ENCODE measurements around the gene RFX2. TPM values are rescaled to one million over a fixed set of nuclear protein-coding genes. Genes with fewer than 3 reads are reported as not detected.

RFX2 gene
- total and polyA plus RNA-seq, 9 of the 15 experiments (the other 6 are each of a cell fraction or from before 2014, with no cell fraction given) = 3.6 to 18.7 (median 8.7) TPM

GRCh38 chr19:6070207-6070681 lies 40.1 kb downstream of the RFX2 start (continued):
- no peak for TF ChIP-seq ZNF280A (IDR thresholded peaks at IDR 0.05; ENCODE audit: low read depth, partially characterized antibody)
- no peak for TF ChIP-seq E2F8 (IDR thresholded peaks at IDR 0.05; ENCODE audit: low read depth, partially characterized antibody)
- no peak for TF ChIP-seq FOXM1 (IDR thresholded peaks at IDR 0.05; ENCODE audit: low read depth)
- TF ChIP-seq FOXM1 (CRISPR knock-in tag; IDR thresholded peaks at IDR 0.05; ENCODE audit: low read depth) = no peak
- no peak for TF ChIP-seq ZNF121 (CRISPR knock-in tag; conservative IDR thresholded peaks at IDR 0.05)

- DNase-seq (ENCODE audit: extremely low read depth in 1 of 4, low spot score in 3 of 4) = no peak
- intact Hi-C loops (cut with micrococcal nuclease) = no loop called here
- TF ChIP-seq E4F1 (CRISPR knock-in tag; IDR thresholded peaks at IDR 0.05; ENCODE audit: borderline replicate concordance) (no peak), HCFC1 (IDR thresholded peaks at IDR 0.05; ENCODE audit: low read depth, low read length) (no peak), KDM1A (IDR thresholded peaks at IDR 0.05) (no peak), ZKSCAN8 (CRISPR knock-in tag; IDR thresholded peaks at IDR 0.05) (no peak), GATAD2B (IDR thresholded peaks at IDR 0.05; ENCODE audit: borderline replicate concordance) (no peak), NFIX (CRISPR knock-in tag; IDR thresholded peaks at IDR 0.05; ENCODE audit: low read depth) (no peak), RNF2 (IDR thresholded peaks at IDR 0.05) (no peak), ETV5 (CRISPR knock-in tag; IDR thresholded peaks at IDR 0.05; ENCODE audit: low read depth) (no peak), RBM34 (IDR thresholded peaks at IDR 0.05; ENCODE audit: borderline replicate concordance, insufficient read depth, low read length) (no peak), ZNF445 (CRISPR knock-in tag; IDR thresholded peaks at IDR 0.05; ENCODE audit: low read depth) (no peak), CTBP1 (IDR thresholded peaks at IDR 0.05; ENCODE audit: borderline replicate concordance) (no peak)
These were observed 41.0 kb downstream of the RFX2 start for GRCh38 chr19:6069268-6069791.

More at GRCh38 chr19:6069268-6069791, 41.0 kb downstream of the RFX2 start:
- Histone ChIP-seq H4K20me1 (replicated peaks; ENCODE audit: control insufficient read depth, insufficient read depth, low read length) (no peaks in the 10 kb centered on the region), H2AFZ (ENCODE audit: low read depth, low read length) (no peak overlapping the region), H3K27ac (ENCODE audit: extremely low read depth, low read depth, low read length) (no peak overlapping the region), H3K36me3 (ENCODE audit: control insufficient read depth, insufficient read depth, low read length) (no peaks in the 10 kb centered on the region), H3K9ac (ENCODE audit: insufficient read depth in 1 of 2, low read depth in 2 of 2, low read length in 2 of 2) (no peak overlapping the region), H3K4me1 (replicated peaks in 1 of 2; ENCODE audit: control insufficient read depth in 2 of 2, insufficient read depth in 2 of 2, low read length in 2 of 2) (peaks cover 14 to 38% of the 10 kb centered on the region in 2 experiments), H3K9me1 (ENCODE audit: control insufficient read depth, insufficient read depth, low read length) (no peaks in the 10 kb centered on the region), H3K4me2 (ENCODE audit: insufficient read depth, low read length) (no peak overlapping the region), H3K79me2 (ENCODE audit: control insufficient read depth, insufficient read depth, low read length) (peaks cover 5% of the 10 kb centered on the region), H3K9me3 (replicated peaks; ENCODE audit: control insufficient read depth, insufficient read depth, low read depth, low read length) (no peaks in the 10 kb centered on the region), H3K27me3 (ENCODE audit: control insufficient read depth in 2 of 2, insufficient read depth in 2 of 2, low read length in 2 of 2) (no peaks in the 10 kb centered on the region), H3K4me3 (no peak overlapping the region)
- no peak for ATAC-seq
- in situ Hi-C loops (cut with MboI) = no loop called here
- ChIA-PET POLR2A (interaction anchor here (1.0 kb wide), 1 partner anchor 39 kb away, joined by 3 read pairs; no protein-coding TSS in a partner anchor), CTCF (ENCODE audit: low intra/inter-chr PET ratio) (interaction anchor here (0.6 kb wide), 1 partner anchor 8 kb away, joined by 4 read pairs; no protein-coding TSS in a partner anchor)
- FAIRE-seq = no peak
- BruUV-seq (replicated peaks) = no TSS peak
